ENCODE data around the gene MRPL16.
"Not testable (repeated sequence)": the region's sequence is repeated elsewhere in the genome, so short reads cannot be mapped to it uniquely, and the experiment has no call there.

MRPL16 gene

GRCh38 chr11:59813364-59813763, 2.8 kb upstream of the MRPL16 start:
- in situ Hi-C loops (cut with HindIII; ENCODE audit: low sequenced_read_pairs), result no loop called here

- in situ Hi-C loops (cut with HindIII; ENCODE audit: low sequenced_read_pairs), result no loop called here
These were observed 1.6 kb upstream of the MRPL16 start for GRCh38 chr11:59812220-59812619.

GRCh38 chr11:59810911-59811259, 307 bp upstream of the MRPL16 start:
- in situ Hi-C loops (cut with HindIII; ENCODE audit: low sequenced_read_pairs), result no loop called here

GRCh38 chr11:59807047-59807610, 3.4 kb downstream of the MRPL16 start:
- in situ Hi-C loops (cut with HindIII; ENCODE audit: low sequenced_read_pairs), result no loop called here

GRCh38 chr11:59804061-59804460, 6.5 kb downstream of the MRPL16 start:
- in situ Hi-C loops (cut with HindIII; ENCODE audit: low sequenced_read_pairs), result no loop called here

GRCh38 chr11:59802639-59803176, 7.9 kb downstream of the MRPL16 start:
- in situ Hi-C loops (cut with HindIII; ENCODE audit: low sequenced_read_pairs), result no loop called here

- in situ Hi-C loops (cut with HindIII; ENCODE audit: low sequenced_read_pairs), result no loop called here
These were observed 8.5 kb downstream of the MRPL16 start for GRCh38 chr11:59801981-59802638.

- in situ Hi-C loops (cut with HindIII; ENCODE audit: low sequenced_read_pairs), result no loop called here
These were observed 9.3 kb downstream of the MRPL16 start for GRCh38 chr11:59801160-59801706.

- in situ Hi-C loops (cut with HindIII; ENCODE audit: low sequenced_read_pairs), result no loop called here
These were observed 10.1 kb downstream of the MRPL16 start for GRCh38 chr11:59800390-59801025.

- in situ Hi-C loops (cut with HindIII; ENCODE audit: low sequenced_read_pairs), result no loop called here
These were observed 16.2 kb downstream of the MRPL16 start for GRCh38 chr11:59794417-59794816.

GRCh38 chr11:59792507-59792906, 18.1 kb downstream of the MRPL16 start:
- in situ Hi-C loops (cut with HindIII; ENCODE audit: low sequenced_read_pairs), result no loop called here

GRCh38 chr11:59791639-59792038, 18.9 kb downstream of the MRPL16 start:
- in situ Hi-C loops (cut with HindIII; ENCODE audit: low sequenced_read_pairs), result no loop called here

GRCh38 chr11:59787816-59788215, 22.8 kb downstream of the MRPL16 start:
- in situ Hi-C loops (cut with HindIII; ENCODE audit: low sequenced_read_pairs), result no loop called here

- in situ Hi-C loops (cut with HindIII; ENCODE audit: low sequenced_read_pairs), result no loop called here
These were observed 23.4 kb downstream of the MRPL16 start for GRCh38 chr11:59787255-59787588.

GRCh38 chr11:59785818-59786217, 24.8 kb downstream of the MRPL16 start:
- in situ Hi-C loops (cut with HindIII; ENCODE audit: low sequenced_read_pairs), result no loop called here

- in situ Hi-C loops (cut with HindIII; ENCODE audit: low sequenced_read_pairs), result not testable (repeated sequence)
These were observed 26.1 kb downstream of the MRPL16 start for GRCh38 chr11:59784441-59784840.

- in situ Hi-C loops (cut with HindIII; ENCODE audit: low sequenced_read_pairs), result no loop called here
These were observed 26.9 kb downstream of the MRPL16 start for GRCh38 chr11:59783632-59784090.

GRCh38 chr11:59782080-59782479, 28.5 kb downstream of the MRPL16 start:
- in situ Hi-C loops (cut with HindIII; ENCODE audit: low sequenced_read_pairs), result no loop called here

- in situ Hi-C loops (cut with HindIII; ENCODE audit: low sequenced_read_pairs), result no loop called here
These were observed 31.1 kb downstream of the MRPL16 start for GRCh38 chr11:59779487-59779886.

- in situ Hi-C loops (cut with HindIII; ENCODE audit: low sequenced_read_pairs), result no loop called here
These were observed 32.5 kb downstream of the MRPL16 start for GRCh38 chr11:59778122-59778521.

GRCh38 chr11:59777104-59777503, 33.5 kb downstream of the MRPL16 start:
- in situ Hi-C loops (cut with HindIII; ENCODE audit: low sequenced_read_pairs), result no loop called here

Data from DLD1 (cell line).